Panc1 (cell line): ENCODE results near the gene LHFPL2. TPM values are rescaled to one million over a fixed set of nuclear protein-coding genes. Genes with fewer than 3 reads are reported as not detected.

ENCODE experiments used
- ATAC-seq: fragments of 200-7000 bp; cut with Tn5 transposase; 2 replicates; pipeline ENCODE4 v1.9.1; 2020; ENCODE audit warnings: mild to moderate bottlenecking, moderate library complexity
- BruUV-seq: library from RNA; stranded (reverse); fragments of 400-500 nt; replicated peaks from 2 replicates; lab custom pipeline; 2021; lab: Mats Ljungman, UMichigan
- CTCF ChIA-PET: fragments of 300-600 bp; sonication (Branson Sonifier 250); formaldehyde crosslinking; loops from one replicate; lab custom pipeline; 2022; ENCODE audit warnings: antibody characterized with exemption; lab: Charles Lee
- POLR2A ChIA-PET: fragments of 300-600 bp; sonication (Branson Sonifier 250); formaldehyde crosslinking; loops from one replicate; lab custom pipeline; 2022; ENCODE audit warnings: antibody characterized with exemption; lab: Charles Lee
- DNase-seq: peaks from one replicate; pipeline ENCODE4 v3.0.0-alpha.2; 2010; ENCODE audit warnings: low read depth, low spot score
- H3K27ac ChIP-seq: 2 replicates; pipeline ENCODE4 v1.5.1; 2011; ENCODE audit warnings: mild to moderate bottlenecking, low read length, inconsistent platforms
- H3K27me3 ChIP-seq: fragments of 200-500 bp; sonication (Bioruptor generic); 2 replicates; pipeline ENCODE4 v1.6.0; 2014; ENCODE audit warnings: low read length, inconsistent platforms; ENCODE audit not compliant: control insufficient read depth, insufficient read depth
- H3K36me3 ChIP-seq: fragments of 200-500 bp; sonication (Bioruptor generic); 2 replicates; pipeline ENCODE4 v1.5.1; 2014; ENCODE audit warnings: inconsistent platforms, mild to moderate bottlenecking, low read length, moderate library complexity; ENCODE audit not compliant: control insufficient read depth, insufficient read depth
- H3K4me1 ChIP-seq: 2 replicates; pipeline ENCODE4 v1.5.1; 2011; ENCODE audit warnings: inconsistent platforms, mild to moderate bottlenecking, low read length, moderate library complexity; ENCODE audit not compliant: control insufficient read depth, insufficient read depth
- H3K4me3 ChIP-seq, 2 experiments: 2 replicates each; pipeline ENCODE4 v1.5.1; 2011 to 2012; ENCODE audit warnings: low read depth in 2 of 2, low read length in 2 of 2, mild to moderate bottlenecking in 2 of 2, inconsistent platforms in 1 of 2, moderate library complexity in 1 of 2
- H3K9me3 ChIP-seq: fragments of 200-500 bp; sonication (Bioruptor generic); 2 replicates; pipeline ENCODE4 v1.5.1; 2014; ENCODE audit warnings: low read depth, mild to moderate bottlenecking, inconsistent platforms, low read length, moderate library complexity; ENCODE audit not compliant: control insufficient read depth, insufficient read depth
- POLR2AphosphoS5 ChIP-seq: IDR thresholded peaks from 2 replicates; pipeline ENCODE4 v1.6.1; 2012; ENCODE audit warnings: mild to moderate bottlenecking, low read depth, low read length, moderate library complexity
- SIN3A ChIP-seq: IDR thresholded peaks from 2 replicates; pipeline ENCODE4 v1.6.1; 2012; ENCODE audit warnings: low read depth, mild to moderate bottlenecking, low read length, moderate library complexity, borderline replicate concordance; ENCODE audit not compliant: insufficient read depth
- TCF7L2 ChIP-seq: IDR thresholded peaks from 2 replicates; pipeline ENCODE4 v1.6.1; 2011; ENCODE audit warnings: mild to moderate bottlenecking, low read depth, low read length, inconsistent platforms
- in situ Hi-C: cut with HindIII; loops from 2 replicates; pipeline ENCODE4 v1.10.0; 2016; ENCODE audit warnings: low sequenced_read_pairs, low pct_unique_long_range_greater_than_20kb
- intact Hi-C: fragments of 100-400 bp; cut with micrococcal nuclease; formaldehyde crosslinking; loops from one replicate; pipeline ENCODE4 v1.10.0; 2022; ENCODE audit not compliant: unreplicated experiment
- total RNA-seq: library from RNA; stranded (reverse); gene quantifications from one replicate; pipeline ENCODE4 v1.2.1, GENCODE V29; 2021; ENCODE audit not compliant: unreplicated experiment
- TF ChIP-seq, protein P1 (sequence below): fragments of 450-650 bp; IDR thresholded peaks from 2 replicates; pipeline ENCODE4 v1.5.1; 2017; ENCODE audit warnings: mild to moderate bottlenecking
- TF ChIP-seq, protein P2 (sequence below), 2 experiments: IDR thresholded peaks; 2 replicates each; pipeline ENCODE4 v1.6.1; 2011 to 2012; ENCODE audit warnings: low read depth in 2 of 2, control low read depth in 1 of 2, low read length in 1 of 2, mild to moderate bottlenecking in 1 of 2, moderate library complexity in 1 of 2; ENCODE audit not compliant: insufficient read depth in 1 of 2

The LHFPL2 gene
- total RNA-seq, 1 experiment from 2014 or later = 25.8 TPM

DNA sequence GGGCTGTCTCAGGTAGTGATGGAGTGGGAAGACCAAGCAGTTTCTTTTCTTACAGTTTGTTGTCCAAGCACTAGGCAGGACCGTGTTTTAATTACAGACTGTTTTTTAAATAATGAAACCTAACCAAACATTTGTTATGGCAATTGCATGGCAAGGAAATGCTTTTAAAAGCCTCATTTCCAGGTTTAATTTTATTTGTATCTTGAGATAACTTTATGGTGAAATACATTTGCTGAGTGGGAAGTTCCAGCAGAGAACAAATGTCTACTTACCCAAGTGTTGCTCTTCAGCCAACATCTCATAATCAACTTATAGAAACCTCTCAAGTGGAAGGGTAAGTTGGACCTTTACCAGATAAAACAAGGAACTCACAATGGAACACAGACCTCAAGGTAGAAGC is 11.8 kb upstream of the LHFPL2 start:
- no TSS peak for BruUV-seq
- ATAC-seq = no peak

DNA sequence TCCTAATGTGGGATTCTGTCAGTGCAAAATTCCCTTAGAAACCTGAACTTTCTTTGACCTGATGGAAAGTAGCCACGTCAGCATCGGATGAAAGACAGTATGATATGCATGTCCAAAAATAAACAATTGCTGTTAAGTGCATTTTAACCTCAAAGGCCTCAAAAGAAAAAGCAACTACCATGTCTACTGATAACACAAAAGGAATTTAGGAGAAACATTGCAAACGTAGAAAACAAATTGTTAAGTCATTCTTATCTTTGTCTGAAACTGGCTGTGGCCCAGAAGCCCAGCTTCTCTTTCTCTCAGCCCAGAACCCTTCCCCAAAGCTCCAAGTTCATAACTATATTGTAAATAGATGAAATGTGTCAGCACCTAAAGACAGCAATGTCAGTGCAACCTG is 11.1 kb upstream of the LHFPL2 start:
- intact Hi-C loops (no loop called here), in situ Hi-C loops (no loop called here)
- CTCF ChIA-PET = no interaction called here
- Histone ChIP-seq H3K36me3 (no peaks in the 10 kb centered on the region), H3K9me3 (no peaks in the 10 kb centered on the region), H3K4me3 (no peak overlapping the region), H3K4me1 (no peaks in the 10 kb centered on the region), H3K27ac (no peak overlapping the region), H3K27me3 (no peaks in the 10 kb centered on the region; the same call in 1 of the 2 replicates)
- ATAC-seq = no peak
- BruUV-seq = no TSS peak
- no peak for TF ChIP-seq POLR2AphosphoS5
- POLR2A ChIA-PET = no interaction called here
- no peak for DNase-seq

More for the DNA sequence above, 11.8 kb upstream of the LHFPL2 start:
- in situ Hi-C loops = no loop called here
- H3K27ac ChIP-seq = no peak overlapping the region
- intact Hi-C loops = no loop called here
- H3K4me3 ChIP-seq = no peak overlapping the region
- POLR2A ChIA-PET = no interaction called here
- H3K9me3 ChIP-seq = no peaks in the 10 kb centered on the region
- H3K4me1 ChIP-seq = no peaks in the 10 kb centered on the region
- CTCF ChIA-PET = no interaction called here
- no peaks in the 10 kb centered on the region; the same call in 1 of the 2 replicates for H3K27me3 ChIP-seq
- TF ChIP-seq, protein P1, sequence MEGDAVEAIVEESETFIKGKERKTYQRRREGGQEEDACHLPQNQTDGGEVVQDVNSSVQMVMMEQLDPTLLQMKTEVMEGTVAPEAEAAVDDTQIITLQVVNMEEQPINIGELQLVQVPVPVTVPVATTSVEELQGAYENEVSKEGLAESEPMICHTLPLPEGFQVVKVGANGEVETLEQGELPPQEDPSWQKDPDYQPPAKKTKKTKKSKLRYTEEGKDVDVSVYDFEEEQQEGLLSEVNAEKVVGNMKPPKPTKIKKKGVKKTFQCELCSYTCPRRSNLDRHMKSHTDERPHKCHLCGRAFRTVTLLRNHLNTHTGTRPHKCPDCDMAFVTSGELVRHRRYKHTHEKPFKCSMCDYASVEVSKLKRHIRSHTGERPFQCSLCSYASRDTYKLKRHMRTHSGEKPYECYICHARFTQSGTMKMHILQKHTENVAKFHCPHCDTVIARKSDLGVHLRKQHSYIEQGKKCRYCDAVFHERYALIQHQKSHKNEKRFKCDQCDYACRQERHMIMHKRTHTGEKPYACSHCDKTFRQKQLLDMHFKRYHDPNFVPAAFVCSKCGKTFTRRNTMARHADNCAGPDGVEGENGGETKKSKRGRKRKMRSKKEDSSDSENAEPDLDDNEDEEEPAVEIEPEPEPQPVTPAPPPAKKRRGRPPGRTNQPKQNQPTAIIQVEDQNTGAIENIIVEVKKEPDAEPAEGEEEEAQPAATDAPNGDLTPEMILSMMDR = no peak
- no peak for DNase-seq
- no peaks in the 10 kb centered on the region for H3K36me3 ChIP-seq

DNA sequence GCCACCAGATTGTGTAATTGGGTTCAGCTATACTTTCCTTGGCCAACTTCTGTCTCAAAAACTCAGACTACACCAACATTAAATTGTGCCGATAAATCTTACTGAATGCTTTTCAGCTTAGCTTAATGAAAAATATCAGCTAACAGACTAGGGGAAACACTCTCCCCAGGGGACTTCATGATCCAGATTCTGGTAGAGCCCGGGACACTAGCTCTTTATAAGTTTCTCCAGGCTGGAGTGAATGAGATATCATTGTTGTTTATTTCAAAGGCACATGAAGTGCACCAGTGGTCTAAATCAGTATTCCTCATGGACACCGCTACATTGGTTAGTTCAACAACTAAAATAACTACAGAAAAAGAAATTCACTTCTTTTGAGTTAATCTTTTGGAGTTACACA is 10.5 kb upstream of the LHFPL2 start:
- TF ChIP-seq, protein P2, sequence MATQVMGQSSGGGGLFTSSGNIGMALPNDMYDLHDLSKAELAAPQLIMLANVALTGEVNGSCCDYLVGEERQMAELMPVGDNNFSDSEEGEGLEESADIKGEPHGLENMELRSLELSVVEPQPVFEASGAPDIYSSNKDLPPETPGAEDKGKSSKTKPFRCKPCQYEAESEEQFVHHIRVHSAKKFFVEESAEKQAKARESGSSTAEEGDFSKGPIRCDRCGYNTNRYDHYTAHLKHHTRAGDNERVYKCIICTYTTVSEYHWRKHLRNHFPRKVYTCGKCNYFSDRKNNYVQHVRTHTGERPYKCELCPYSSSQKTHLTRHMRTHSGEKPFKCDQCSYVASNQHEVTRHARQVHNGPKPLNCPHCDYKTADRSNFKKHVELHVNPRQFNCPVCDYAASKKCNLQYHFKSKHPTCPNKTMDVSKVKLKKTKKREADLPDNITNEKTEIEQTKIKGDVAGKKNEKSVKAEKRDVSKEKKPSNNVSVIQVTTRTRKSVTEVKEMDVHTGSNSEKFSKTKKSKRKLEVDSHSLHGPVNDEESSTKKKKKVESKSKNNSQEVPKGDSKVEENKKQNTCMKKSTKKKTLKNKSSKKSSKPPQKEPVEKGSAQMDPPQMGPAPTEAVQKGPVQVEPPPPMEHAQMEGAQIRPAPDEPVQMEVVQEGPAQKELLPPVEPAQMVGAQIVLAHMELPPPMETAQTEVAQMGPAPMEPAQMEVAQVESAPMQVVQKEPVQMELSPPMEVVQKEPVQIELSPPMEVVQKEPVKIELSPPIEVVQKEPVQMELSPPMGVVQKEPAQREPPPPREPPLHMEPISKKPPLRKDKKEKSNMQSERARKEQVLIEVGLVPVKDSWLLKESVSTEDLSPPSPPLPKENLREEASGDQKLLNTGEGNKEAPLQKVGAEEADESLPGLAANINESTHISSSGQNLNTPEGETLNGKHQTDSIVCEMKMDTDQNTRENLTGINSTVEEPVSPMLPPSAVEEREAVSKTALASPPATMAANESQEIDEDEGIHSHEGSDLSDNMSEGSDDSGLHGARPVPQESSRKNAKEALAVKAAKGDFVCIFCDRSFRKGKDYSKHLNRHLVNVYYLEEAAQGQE (IDR thresholded peaks at IDR 0.05; ENCODE audit: insufficient read depth in 1 of 2, low read depth in 2 of 2, low read length in 1 of 2) = no peak
- no peak for TF ChIP-seq TCF7L2
- TF ChIP-seq POLR2AphosphoS5 = no peak
- TF ChIP-seq, protein P1 = no peak
- no peak for TF ChIP-seq SIN3A
- in situ Hi-C loops (no loop called here), intact Hi-C loops (no loop called here)
- BruUV-seq = no TSS peak
- POLR2A ChIA-PET = no interaction called here
- no peak overlapping the region for H3K27ac ChIP-seq
- no peak overlapping the region for H3K4me3 ChIP-seq
- ATAC-seq (no peak), DNase-seq (no peak)
- H3K4me1 ChIP-seq = no peaks in the 10 kb centered on the region
- no peaks in the 10 kb centered on the region for H3K9me3 ChIP-seq
- CTCF ChIA-PET = no interaction called here
- H3K36me3 ChIP-seq = no peaks in the 10 kb centered on the region
- no peaks in the 10 kb centered on the region; the same call in 1 of the 2 replicates for H3K27me3 ChIP-seq
